GM12801 (cell line): ENCODE results near the gene MICAL3.

Experiments used
- CTCF ChIP-seq: IDR thresholded peaks from one replicate; pipeline ENCODE4 v1.5.1; 2011; ENCODE audit warnings: control low read depth; ENCODE audit not compliant: insufficient read length; ENCODE audit errors: extremely low read depth

Gene MICAL3

GRCh38 chr22:17860220-17860965 is 164.0 kb downstream of the MICAL3 start:
- no peak for TF ChIP-seq CTCF

- no peak for TF ChIP-seq CTCF
Observed at GRCh38 chr22:17858033-17858432, 166.3 kb downstream of the MICAL3 start.

- TF ChIP-seq CTCF, result no peak
Observed at GRCh38 chr22:17855572-17856290, 168.6 kb downstream of the MICAL3 start.

- no peak for TF ChIP-seq CTCF
Observed at GRCh38 chr22:17853073-17853472, 171.3 kb downstream of the MICAL3 start.

- TF ChIP-seq CTCF, result no peak
Observed at GRCh38 chr22:17851759-17852158, 172.6 kb downstream of the MICAL3 start.

GRCh38 chr22:17847360-17848078 is 176.8 kb downstream of the MICAL3 start:
- no peak for TF ChIP-seq CTCF

- no peak for TF ChIP-seq CTCF
Observed at GRCh38 chr22:17846326-17846992, 177.9 kb downstream of the MICAL3 start.
